Measurements from ENCODE around the gene TNFRSF14.

TNFRSF14 gene

GRCh38 chr1:2535981-2536380 is 20.2 kb upstream of the TNFRSF14 start:
- DNase-seq (ENCODE audit: extremely low spot score) = no peak
- TF ChIP-seq, protein P1, sequence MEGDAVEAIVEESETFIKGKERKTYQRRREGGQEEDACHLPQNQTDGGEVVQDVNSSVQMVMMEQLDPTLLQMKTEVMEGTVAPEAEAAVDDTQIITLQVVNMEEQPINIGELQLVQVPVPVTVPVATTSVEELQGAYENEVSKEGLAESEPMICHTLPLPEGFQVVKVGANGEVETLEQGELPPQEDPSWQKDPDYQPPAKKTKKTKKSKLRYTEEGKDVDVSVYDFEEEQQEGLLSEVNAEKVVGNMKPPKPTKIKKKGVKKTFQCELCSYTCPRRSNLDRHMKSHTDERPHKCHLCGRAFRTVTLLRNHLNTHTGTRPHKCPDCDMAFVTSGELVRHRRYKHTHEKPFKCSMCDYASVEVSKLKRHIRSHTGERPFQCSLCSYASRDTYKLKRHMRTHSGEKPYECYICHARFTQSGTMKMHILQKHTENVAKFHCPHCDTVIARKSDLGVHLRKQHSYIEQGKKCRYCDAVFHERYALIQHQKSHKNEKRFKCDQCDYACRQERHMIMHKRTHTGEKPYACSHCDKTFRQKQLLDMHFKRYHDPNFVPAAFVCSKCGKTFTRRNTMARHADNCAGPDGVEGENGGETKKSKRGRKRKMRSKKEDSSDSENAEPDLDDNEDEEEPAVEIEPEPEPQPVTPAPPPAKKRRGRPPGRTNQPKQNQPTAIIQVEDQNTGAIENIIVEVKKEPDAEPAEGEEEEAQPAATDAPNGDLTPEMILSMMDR (IDR thresholded peaks at IDR 0.05; ENCODE audit: control extremely low read depth, extremely low read depth, low read depth, missing control alignments) = no peak
- POLR2A ChIA-PET = no interaction called here
- CTCF ChIA-PET = interaction anchor here (1.4 kb wide), 1 partner anchor 11 kb away, joined by 7 read pairs; no protein-coding TSS in a partner anchor

DNA sequence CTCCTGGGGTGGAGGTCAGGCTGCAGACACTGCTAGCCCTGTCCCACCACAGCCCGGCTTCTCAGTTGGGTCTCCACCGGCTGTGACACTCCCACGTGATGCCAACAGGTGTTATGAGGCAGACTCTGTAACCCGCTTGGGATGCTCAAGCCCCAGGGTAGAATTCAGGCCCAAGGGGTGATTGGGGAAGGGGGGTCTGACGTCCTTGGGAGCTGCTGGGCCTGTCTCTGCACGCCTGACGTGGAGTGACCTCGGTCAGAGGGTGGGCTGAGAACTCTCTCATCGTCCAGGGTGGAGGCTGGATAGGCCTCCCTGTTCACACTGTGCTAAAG is 18.4 kb upstream of the TNFRSF14 start:
- ChIA-PET POLR2A (no interaction called here), CTCF (no interaction called here)
- no peak for DNase-seq (ENCODE audit: extremely low spot score)
- TF ChIP-seq, protein P1 (IDR thresholded peaks at IDR 0.05; ENCODE audit: control extremely low read depth, extremely low read depth, low read depth, missing control alignments) = no peak

DNA sequence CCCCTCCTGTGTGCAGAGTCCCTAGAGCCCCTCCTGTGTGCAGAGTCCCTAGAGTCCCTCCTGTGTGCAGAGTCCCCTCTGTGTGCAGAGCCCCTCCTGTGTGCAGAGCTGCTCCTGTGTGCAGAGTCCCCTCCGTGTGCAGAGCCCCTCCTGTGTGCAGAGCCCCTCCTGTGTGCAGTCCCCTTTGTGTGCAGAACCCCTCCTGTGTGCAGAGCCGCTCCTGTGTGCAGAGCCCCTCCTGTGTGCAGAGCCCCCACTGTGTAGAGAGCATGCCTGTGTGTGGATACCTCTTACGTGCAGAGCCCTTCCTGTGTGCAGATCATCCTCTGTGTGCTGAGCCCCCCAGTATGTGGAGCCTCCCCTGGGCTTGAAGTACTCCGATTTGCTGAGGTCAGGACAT is 17.8 kb upstream of the TNFRSF14 start:
- POLR2A ChIA-PET = no interaction called here
- CTCF ChIA-PET = interaction anchor here (0.7 to 2.1 kb wide), 2 partner anchors 9 kb away, joined by 3 to 9 read pairs; partner anchors contain the start of gene HES5
- TF ChIP-seq, protein P1 (IDR thresholded peaks at IDR 0.05; ENCODE audit: control extremely low read depth, extremely low read depth, low read depth, missing control alignments) = no peak
- DNase-seq (ENCODE audit: extremely low spot score) = no peak

DNA sequence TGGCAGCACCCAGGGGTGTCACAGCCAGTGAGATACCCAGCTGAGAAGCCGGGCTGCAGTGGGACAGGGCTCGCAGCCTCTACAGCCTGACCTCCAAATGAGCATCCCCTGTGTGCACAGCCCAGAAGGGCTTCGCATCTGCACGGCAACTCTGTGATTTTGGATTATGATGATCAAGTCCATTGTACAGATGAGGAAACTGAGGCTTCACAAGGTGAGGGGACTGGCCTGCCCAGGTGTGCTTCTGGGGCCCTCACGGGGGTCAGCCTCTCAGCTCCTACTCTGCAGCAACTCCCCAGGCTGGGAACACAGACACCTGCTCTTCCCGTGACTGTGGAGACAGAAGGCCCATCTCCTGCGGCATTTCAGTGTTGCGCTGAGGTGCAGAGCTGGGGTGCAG is 17.3 kb upstream of the TNFRSF14 start:
- TF ChIP-seq, protein P1 (IDR thresholded peaks at IDR 0.05; ENCODE audit: control extremely low read depth, extremely low read depth, low read depth, missing control alignments) = no peak
- no peak for DNase-seq (ENCODE audit: extremely low spot score)
- CTCF ChIA-PET = interaction anchor here (0.7 to 2.1 kb wide), 2 partner anchors 9 to 10 kb away, joined by 3 to 9 read pairs; partner anchors contain the start of gene HES5
- POLR2A ChIA-PET = no interaction called here

DNA sequence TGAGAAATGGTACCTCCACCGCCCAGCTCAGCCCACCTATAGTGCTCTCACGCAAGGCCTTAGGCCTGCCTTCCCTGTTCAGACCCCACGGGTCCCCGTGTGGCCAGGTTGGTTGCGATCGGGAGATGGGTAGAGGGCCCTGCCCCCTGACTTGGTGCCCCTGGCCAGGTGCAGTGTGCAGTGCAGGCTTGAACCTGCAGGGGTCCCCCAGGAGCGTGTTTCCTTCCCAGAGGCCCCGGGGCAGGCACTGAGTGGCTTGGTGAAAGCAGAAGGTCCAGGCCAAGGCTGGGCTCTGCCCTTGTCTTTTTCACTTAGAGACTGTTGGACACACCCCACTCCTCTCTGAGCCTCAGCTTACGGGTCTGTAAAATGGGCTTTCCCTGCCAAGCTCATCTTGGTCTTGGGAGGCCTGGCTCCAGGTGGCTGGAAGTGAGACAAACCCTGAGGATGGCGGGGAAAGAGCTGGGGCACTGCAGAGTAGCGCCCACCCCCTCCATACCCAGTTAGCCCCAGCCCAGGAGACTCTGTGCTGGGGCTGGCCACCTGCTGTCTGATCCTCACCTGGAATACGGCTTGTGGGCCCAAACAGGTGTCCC is 16.8 kb upstream of the TNFRSF14 start:
- DNase-seq (ENCODE audit: extremely low spot score) = no peak
- ChIA-PET POLR2A (no interaction called here), CTCF (interaction anchor here (0.7 to 2.1 kb wide), 4 partner anchors 8 to 21 kb away, joined by 3 to 9 read pairs (median 3); partner anchors contain the start of gene HES5)
- TF ChIP-seq, protein P1 (IDR thresholded peaks at IDR 0.05; ENCODE audit: control extremely low read depth, extremely low read depth, low read depth, missing control alignments) = peak; percentile 29

DNA sequence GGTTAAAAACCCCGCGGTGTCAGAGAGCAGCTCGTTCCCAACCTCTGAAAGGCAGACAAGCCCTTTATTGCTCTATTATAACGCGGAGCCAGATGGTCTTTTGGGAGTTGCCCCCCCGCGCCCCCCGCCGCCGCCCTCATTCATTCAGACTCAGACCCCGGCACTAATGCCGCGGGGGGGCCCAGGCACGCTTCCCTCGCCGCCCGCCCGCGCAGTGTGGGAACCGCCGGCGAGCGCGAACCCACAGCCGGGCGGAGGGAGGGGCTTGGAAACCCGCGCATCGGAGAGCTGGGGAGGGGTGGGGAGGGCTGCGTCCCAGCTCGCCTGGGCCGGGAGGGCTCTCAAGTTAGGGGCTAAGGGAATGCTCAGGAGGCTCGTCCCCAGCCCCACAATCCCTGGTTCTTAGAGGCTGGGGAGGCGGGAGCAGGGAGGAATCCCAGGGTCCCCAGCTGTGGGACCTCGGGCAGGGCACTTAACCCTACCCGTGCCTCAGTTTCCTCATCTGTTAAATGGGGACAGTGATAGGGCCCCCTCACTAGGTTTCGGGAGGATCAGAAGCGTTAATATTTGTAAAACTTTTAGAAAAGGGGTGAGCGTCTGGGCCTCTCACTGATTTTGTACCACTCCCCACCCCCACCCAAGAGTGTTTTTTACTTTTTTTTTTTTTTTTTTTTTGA is 15.2 kb upstream of the TNFRSF14 start:
- DNase-seq (ENCODE audit: extremely low spot score) = no peak
- TF ChIP-seq, protein P1 (IDR thresholded peaks at IDR 0.05; ENCODE audit: control extremely low read depth, extremely low read depth, low read depth, missing control alignments) = no peak
- ChIA-PET CTCF (interaction anchor here (1.1 to 2.1 kb wide), 4 partner anchors 8 to 15 kb away, joined by 3 to 9 read pairs (median 5); partner anchors contain the start of genes HES5 and PANK4), POLR2A (no interaction called here)

All from GM10248 (cell line).